NCI-H510A treated with DMSO at 0.1 percent for 48 hours (cell line): ENCODE measurements around the gene PCBP3.
"Not testable (repeated sequence)": the region's sequence is repeated elsewhere in the genome, so short reads cannot be mapped to it uniquely, and the experiment has no call there.

Source experiments
- DNase-seq: peaks from one replicate; lab custom pipeline; 2025; lab: John Stamatoyannopoulos, UW

Gene PCBP3

GRCh38 chr21:45947716-45948255 lies 304.3 kb downstream of the PCBP3 start:
- no peak for DNase-seq

GRCh38 chr21:45948576-45949141 lies 305.1 kb downstream of the PCBP3 start:
- DNase-seq, result no peak

GRCh38 chr21:45949928-45950739 lies 306.6 kb downstream of the PCBP3 start:
- no peak for DNase-seq

GRCh38 chr21:45950740-45951515 lies 307.4 kb downstream of the PCBP3 start:
- peak; percentile 6 for DNase-seq

GRCh38 chr21:45951676-45952075 lies 308.2 kb downstream of the PCBP3 start:
- no peak for DNase-seq

- DNase-seq, result not testable (repeated sequence)
These were observed 309.0 kb downstream of the PCBP3 start for GRCh38 chr21:45952527-45952926.

GRCh38 chr21:45952974-45953373 lies 309.4 kb downstream of the PCBP3 start:
- DNase-seq, result no peak

- no peak for DNase-seq
These were observed 310.7 kb downstream of the PCBP3 start for GRCh38 chr21:45954261-45954660.

GRCh38 chr21:45954921-45955320 lies 311.4 kb downstream of the PCBP3 start:
- DNase-seq, result no peak

GRCh38 chr21:45957551-45957950 lies 314.0 kb downstream of the PCBP3 start:
- DNase-seq, result no peak

- no peak for DNase-seq
These were observed 314.6 kb downstream of the PCBP3 start for GRCh38 chr21:45957981-45958600.

- DNase-seq, result no peak
These were observed 315.7 kb downstream of the PCBP3 start for GRCh38 chr21:45959182-45959581.

GRCh38 chr21:45959779-45960390 lies 316.4 kb downstream of the PCBP3 start:
- no peak for DNase-seq

GRCh38 chr21:45961408-45961807 lies 317.9 kb downstream of the PCBP3 start:
- DNase-seq, result not testable (repeated sequence)

- DNase-seq, result no peak
These were observed 319.2 kb downstream of the PCBP3 start for GRCh38 chr21:45962531-45963231.

- DNase-seq, result no peak
These were observed 319.7 kb downstream of the PCBP3 start for GRCh38 chr21:45963232-45963570.

- no peak for DNase-seq
These were observed 321.1 kb downstream of the PCBP3 start for GRCh38 chr21:45964649-45965048.

- DNase-seq, result no peak
These were observed 321.7 kb downstream of the PCBP3 start for GRCh38 chr21:45965084-45965809.

GRCh38 chr21:45966791-45967394 lies 323.4 kb downstream of the PCBP3 start:
- DNase-seq, result no peak
